Amygdala (tissue), 56 donors: ENCODE data around the gene THAP4.
"Not testable (repeated sequence)": the region's sequence is repeated elsewhere in the genome, so short reads cannot be mapped to it uniquely, and the experiment has no call there.

Experiments
- DNase-seq, 56 donors: peaks; one replicate each; lab custom pipeline; 2025; lab: John Stamatoyannopoulos, UW

Gene THAP4

DNA sequence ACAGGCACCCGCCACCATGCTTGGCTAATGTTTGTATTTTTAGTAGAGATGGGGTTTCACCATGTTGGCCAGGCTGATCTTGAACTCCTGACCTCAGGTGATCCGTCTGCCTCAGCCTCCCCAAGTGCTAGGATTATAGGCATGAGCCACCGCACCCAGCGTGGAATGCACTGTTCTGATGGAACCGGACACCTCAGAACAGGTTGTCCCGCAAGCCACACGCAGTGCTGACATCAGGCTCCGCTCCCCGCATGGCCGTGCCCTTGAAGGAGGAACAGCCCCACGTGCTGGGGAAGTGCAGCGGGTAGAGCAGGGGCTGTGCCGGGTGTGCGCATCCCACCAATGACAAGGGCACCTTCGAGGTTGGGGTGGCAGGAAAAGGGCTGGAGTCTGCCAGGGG lies 69.7 kb downstream of the THAP4 start:
- not testable (repeated sequence) for DNase-seq

DNA sequence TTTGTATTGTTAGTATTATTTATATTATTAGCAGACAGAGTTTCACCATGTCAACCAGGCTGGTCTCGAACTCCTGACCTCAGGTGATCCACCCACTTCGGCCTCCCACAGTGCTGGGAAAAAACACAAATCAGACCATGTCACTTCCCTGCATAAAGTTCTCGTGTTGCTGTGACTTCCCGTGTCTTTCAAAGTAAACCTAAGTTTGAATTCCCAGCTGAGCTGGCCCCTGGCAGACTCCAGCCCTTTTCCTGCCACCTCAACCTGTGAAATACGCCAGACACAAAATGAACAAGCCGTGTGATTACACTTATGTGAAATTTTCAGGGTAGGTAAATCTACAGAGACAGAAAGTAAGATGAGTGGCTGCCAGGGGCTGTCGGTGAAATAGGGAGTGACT lies 70.5 kb downstream of the THAP4 start:
- DNase-seq: no peak

DNA sequence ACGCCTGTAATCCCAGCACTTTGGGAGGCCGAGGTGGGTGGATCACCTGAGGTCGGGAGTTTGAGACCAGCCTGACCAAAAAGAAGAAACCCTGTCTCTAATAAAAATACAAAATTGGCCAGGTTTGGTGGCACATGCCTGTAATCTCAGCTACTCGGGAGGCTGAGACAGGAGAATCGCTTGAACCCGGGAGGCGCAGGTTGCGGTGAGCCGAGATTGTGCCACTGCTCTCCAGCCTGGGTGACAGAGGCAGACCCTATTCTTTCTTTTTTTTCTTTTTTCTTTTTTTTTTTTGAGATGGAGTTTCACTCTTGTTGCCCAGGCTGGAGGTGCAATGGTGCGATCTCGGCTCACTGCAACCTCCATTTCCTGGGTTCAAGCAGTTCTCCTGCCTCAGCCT lies 70.9 kb downstream of the THAP4 start:
- not testable (repeated sequence) for DNase-seq

DNA sequence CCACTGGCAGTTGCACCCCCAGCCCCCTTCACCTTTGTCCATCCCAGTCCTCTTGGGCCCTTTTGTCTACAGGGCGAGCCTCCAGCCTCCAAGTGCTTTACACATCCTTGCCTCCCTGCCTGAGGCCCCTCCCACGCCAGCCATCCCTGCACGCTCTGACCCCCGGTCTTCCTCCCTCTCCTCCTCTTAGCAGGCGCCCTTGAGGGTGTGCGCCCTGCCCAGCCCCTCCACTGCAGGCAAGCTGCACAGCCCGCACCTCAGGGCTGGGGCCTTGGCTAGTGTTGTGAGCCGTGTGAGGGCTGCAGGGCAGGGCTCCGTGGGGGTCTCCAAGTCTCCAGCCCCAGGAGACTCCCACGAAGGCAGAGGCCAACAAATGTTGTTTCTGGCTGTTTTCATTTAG lies 71.5 kb downstream of the THAP4 start:
- no peak for DNase-seq

DNA sequence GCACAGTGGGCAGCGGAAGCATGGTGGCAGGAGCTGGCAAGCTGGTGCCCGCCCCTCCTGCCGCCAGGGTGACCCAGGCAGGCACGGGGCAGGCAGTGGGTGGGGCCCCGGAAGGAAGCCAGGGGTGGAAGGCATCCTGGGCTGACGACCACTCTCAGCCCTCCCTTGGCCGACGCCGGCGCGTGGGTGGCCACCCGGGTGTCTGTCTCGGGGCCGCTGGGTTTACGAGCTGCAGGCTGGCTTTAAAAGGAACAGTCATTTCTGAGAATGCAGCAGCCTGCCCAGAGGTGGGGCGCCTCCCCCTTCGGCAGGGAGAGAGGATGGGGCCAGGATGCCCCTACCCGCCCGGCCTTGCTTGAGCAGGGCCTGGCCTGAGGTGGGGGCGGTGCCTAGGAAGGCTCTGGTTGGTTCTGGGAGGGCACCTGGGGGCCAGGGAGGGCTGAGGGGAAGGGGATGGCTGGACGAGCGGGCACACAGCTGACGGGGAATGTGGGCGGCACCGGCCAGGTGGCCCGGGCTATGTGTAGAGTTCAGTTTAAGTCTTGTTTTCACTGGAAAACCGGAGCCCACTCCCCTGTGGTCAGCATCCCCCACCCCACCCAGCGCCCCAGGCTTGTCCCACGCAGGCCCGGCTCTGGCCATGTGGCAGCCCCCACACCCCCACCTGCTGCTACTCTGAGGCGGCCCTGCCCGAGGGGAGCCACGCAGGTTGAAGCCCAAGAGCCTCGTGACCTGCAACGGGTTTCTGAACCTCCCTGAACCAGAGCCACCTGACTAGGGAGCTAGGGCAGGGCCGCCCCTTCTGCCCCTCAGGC lies 72.2 kb downstream of the THAP4 start:
- no peak for DNase-seq

DNA sequence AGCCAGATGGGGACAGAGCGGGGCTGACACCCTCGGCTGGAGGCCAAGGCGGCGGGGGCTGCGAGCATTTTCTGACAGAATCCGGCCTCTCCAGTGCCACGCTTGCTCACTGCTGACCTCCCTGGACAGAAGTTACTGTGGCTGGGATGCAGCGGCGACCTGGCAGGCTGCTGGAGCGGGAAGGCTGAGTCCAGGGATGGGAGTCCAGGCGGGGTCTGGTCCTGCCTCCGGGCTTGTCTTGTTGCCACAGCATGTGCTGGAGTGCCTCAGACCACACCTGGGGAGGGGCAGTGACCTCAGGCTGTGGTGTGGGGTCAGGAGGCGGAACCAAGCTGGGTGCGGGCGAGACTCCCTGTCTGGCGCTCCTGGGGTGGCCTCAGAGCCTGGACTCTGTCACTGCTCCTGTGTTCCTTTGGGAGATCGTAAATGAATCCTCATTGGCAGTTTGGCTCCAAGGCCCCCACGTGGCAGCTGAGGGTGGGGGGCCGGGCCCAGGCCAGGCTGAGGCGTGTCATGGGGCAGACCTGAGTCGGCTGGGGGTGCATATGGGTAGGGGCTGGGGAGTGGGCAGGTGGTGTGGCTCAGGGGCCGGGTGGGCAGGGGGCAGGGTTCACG lies 72.9 kb downstream of the THAP4 start:
- no peak for DNase-seq

DNA sequence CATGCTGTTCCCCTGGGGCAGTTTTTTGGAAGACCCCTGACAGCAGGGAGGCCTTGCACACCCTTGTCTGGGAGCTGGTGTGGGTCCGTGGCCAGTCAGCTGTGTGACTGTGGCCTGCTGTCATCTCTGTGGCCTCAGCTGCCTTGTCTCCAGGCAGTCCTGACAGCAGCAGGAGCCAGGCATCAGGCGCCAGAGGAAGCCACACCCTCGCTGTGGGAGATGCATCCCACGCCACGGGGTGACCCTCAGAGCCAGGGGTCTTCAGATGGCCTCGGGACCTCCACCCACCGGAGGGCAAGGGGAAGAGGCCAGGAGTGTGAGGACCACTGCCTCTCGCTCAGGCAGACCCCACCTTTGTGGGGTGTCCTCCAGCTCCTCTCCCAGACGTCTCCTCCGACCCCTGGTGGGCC lies 73.4 kb downstream of the THAP4 start:
- DNase-seq: no peak

DNA sequence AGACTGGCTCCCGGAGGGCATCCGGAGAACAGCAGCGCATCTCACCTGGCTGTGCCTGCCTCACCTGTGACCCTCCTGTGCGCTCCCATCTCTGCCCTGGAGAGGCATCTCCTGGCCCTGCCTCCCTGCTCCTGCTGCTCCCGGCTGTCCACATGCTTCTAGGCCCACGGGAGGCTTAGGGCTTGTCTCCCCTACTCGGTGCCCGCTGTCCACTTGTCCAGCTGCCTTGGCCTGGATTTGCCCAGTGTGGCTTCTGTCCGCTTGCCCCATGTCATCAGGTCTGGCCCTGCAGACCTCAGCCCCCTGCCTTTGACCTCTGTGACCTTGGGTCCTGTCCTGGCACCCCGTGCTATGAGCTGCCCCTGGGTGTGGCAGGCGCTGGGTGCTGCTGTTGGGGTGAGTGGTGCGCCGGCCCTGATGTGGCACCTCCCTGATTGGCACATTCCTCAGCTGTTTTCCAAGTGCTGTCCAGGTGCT lies 73.9 kb downstream of the THAP4 start:
- no peak for DNase-seq

DNA sequence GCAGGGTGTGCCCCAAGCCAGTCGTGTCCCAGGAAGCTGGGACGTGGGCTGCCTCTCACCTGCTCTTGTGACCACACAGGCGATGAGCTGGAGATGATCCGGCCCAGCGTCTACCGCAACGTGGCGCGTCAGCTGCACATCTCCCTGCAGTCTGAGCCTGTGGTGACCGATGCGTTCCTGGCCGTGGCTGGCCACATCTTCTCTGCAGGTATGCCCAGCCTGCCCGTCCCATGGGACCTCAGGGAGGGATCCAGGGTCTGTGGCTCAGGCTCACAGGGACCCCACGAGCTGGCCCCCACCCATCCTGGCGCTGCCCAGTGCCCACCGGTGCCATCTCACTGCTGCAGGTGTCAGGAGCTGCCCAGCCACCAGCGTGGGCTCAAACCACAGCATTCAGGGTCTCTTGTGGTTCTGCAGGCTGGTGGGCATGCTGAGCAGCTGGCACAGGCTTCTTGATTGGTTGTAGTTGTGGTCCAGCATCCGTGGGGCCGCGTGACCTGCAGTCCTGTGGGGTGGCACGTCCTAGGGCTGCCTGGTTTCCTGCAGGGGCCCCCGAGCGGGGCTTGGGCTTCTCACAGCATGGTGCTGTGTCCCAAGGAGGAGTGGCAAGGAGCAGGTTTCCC lies 74.6 kb downstream of the THAP4 start:
- DNase-seq: no peak

DNA sequence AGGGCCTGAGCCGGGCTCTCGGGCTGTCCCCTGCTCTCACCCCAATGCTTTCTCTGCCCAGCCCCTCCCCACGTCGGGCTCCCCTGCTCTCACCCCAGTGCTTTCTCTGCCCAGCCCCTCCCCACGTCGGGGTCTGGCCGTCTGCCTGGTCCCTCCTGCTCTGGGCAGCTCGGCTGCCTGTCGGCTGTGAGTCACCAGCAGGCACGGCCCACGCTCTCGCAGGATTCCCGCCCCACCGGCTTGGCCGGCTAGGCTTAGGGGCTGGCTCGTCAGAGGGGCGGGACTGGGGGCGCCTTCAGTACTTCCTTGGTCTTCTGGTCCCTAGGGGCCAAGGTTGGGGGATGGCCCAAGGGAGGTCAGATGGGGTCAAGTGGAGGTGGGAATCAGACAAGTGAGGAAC lies 75.1 kb downstream of the THAP4 start:
- DNase-seq: peak in 47 of 56 donors; percentile 16 to 83 (median 57)

DNA sequence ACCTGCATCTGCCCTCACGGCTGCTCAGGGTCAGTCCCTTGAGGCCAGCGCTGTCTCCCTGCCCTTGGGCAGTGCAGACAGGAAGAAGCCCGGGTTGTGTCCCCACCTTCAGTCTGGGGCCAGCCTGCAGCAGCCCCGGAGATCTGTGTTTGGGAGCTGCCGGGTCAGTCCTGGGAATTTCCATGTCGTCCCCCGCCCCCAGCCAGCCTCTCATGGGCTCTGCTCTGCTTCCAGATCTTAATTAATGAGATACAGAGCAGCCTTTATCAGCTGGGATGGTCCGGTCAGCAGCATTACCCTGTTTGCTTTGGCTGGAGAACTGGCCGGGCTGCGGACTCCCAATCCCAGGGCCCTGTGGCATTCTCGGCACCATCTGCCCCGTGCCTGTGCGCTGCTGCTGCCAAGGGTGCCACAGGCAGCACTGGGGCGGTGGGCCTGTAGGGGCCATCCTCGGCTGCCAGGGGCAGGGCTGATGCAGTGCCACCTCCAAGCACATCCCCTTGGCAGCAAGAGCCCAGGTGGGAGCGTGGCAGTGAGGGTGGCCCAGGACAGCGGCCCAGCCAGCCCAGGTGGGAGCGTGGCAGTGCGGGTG lies 76.0 kb downstream of the THAP4 start:
- DNase-seq: peak in 17 of 56 donors; percentile 24 to 66 (median 43)

DNA sequence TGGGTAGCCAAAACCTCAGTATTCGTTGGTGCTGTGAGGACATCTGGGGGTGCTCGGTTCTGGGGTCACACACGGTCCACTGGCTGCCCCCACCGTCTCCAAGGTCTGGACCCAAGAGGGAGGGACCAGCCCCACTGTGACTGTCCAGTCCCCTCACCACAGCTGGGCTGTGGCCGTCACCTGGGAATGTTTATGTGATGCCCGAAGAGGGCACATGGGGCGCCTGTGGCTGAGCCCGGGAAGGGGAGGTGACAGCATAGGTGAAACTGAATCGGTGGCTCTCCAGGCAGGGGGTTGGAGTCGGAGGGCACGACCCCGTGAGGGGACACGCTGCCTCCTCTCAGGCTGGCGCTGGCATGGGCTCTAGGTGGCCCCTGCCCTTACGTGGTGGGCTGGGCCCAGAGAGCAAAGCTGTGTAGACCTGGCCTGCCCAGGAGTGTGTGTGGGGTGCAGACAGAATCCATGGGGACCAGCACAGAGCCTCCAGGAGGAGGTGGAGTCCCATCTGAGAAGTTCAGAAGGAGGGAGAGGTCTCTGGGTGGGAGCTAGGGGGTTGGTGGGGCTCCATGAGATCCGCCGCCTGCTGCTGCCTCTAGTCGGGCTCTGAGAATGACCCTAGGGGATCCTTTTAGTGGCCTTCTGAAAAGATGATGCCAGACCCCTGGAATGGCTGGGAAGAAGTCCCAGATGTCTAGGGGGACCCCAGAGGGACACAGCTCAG lies 76.6 kb downstream of the THAP4 start:
- DNase-seq: peak in 2 of 56 donors; percentile 28 to 31

DNA sequence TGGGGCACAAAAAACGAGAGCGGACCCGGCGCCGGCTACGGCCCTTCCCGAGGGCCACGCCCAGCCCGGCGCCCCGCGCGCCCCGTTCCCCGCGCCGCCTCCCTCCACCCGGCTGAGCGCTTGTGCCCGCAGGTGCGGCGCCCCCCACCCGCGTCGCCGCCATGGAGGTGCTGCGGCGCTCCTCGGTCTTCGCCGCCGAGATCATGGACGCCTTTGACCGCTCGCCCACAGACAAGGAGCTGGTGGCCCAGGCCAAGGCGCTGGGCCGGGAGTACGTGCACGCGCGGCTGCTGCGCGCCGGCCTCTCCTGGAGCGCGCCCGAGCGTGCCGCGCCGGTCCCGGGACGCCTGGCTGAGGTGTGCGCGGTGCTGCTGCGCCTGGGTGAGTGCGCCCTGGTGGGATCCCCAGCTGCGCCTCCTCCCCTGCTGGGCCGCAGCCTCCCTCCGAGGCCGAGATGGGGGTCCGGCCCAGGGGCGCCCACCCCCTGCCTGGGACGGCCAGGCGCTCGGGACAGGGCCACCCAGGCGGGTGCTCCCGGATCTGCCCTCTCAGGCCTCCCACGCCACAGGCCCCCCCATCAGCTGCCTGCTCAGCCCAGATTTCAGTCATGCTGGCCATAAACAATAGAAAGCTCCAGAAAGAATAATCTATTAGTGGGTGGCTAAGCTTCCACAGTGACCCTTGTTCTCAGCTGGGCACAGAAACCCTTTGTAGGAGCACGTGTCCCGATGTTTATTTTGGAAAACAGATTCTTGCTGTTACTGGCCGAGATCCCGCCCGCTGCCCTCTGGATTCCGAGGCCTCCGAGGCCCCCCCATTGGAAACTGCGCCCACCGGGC lies 77.4 kb downstream of the THAP4 start:
- peak in 53 of 56 donors; percentile 31 to 90 (median 68) for DNase-seq

DNA sequence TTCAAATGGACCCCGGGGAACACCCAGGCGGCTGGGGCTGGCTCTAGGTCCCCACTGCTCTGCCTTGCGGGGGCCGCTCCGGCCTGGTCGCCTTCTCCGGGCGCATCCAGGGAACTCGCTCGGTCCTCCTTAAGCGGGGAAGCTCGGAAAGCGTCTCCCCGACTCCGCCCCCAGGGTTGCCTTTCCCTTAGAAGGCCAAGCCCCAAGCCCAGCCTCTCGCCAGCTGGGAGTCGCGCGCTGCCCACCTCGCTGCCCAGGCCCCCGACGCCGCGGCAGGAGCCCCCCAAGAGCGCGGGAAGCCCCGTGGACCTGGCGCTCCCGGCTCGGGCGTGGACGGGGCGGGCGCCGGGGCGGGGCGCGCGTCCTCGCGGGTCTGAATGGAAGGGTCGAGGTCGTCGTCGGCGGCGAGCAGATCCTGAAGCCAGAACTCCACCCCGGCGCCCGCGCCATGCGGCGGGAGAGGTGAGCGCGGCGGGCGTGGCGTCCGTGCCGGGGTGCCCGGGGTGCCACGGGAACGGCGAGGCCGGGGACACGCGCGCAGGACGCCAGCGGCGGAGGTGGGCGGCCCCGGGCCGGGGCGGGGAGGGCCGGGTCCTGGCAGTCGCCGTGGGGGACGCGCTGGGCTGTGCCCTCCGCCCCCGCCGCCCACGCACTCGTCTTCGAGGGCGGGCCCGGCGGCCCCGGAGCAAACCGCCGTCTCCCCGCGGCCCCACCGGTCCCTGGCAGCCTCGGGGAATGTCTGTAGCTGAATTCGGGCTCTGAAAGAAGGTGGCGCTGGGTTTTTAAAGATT lies 78.2 kb downstream of the THAP4 start, which contains the start of gene BOK:
Gene BOK, plus strand, starts transcription at position 214 of the 791 bp plus-strand sequence. CDS start 739 bp downstream, outside the sequence.
- DNase-seq: peak in 48 of 56 donors; percentile 13 to 82 (median 60)

DNA sequence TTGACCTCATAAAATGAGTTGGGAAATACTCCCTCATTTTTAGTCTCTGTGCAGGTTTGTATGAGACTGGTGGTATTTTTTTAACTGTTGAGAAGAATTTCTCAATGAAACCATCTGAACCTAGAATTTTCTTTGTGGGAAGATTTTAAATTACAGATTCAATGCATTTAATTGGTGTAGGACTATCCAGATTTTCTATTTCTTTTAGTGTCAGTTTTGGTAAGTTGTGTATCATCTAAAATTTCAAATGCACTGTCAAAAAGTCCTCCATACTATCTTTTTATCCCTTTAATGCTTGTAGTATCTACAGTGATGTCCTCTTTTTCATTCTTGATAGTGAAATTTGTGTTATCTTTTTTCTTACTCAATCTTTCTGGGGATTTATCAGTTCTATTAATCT lies 80.2 kb downstream of the THAP4 start:
- no peak for DNase-seq

DNA sequence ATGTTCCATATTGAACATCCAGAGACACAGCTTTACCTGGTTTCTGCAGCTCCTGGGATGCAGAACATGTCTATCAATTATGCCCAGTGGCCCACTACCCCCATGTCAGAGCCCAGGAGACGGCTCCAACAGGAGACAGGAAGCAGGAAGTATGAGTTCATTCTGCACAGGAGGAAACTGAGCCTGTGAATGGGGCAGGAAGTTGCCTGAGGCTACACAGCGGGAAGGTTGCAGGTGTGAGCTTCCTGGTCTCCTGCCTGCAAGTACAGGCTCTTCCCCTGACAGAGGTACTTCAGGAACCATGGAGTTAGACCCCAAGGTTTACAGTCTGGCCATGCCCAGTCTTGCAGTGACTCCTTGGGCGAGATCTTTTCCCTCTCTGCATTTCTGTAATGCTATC lies 81.2 kb downstream of the THAP4 start:
- DNase-seq: no peak

DNA sequence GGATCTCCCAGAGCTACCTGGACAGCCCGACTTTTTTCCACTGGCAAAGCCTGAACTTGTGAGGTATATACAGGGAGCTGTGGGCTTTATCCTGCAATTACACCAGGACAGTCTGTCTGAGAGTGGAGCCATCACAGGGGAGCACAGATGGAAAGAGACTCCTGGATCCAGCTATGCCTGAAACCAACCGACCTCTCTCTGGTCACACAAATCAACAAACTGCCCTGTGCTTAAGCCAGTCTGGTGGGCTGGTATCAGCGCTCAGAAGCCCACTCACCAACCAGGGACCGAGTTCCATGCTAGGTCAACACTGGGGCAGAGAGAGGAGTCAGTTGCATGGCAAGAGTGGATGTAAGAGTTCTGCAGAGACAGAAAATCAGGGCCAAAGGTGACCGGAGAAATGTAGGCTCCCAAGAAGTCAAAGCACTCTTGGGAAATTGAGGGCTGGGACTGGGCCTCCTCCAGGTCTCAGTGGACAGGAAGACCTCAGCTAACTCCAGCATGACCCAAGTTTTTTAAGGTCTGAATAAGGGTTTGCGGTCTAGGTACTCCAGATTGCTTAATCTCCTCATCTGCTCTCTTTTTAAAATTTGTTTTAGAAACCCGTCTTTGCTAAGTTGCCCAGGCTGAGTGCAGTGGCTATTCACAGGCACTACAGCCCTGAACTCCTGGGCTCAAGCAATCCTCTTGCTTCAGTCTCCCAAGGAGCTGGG lies 82.2 kb downstream of the THAP4 start:
- DNase-seq: no peak

DNA sequence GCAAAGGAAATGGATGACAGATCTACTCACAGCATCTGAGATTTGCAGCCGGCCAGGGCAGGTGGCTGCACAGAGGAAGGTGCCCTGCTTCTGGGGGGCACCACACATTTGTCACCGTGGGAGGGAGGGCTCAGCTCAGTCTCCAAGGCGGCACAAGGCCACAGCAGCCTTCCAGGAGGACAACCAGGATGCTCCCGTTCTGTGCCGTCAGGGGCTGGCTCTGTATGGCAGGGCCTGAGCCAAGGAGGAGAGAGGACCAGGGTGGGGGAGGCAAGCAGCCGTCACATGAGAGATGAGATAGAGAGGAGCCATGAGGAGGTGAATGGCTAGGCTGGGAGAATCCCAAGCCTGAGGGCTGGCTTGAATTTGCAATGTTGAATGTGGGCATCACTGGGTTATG lies 83.0 kb downstream of the THAP4 start:
- DNase-seq: no peak
